Hippocampal formation (tissue), 2 donors: ENCODE data around the gene DDX23.
"Not testable (repeated sequence)": the region's sequence is repeated elsewhere in the genome, so short reads cannot be mapped to it uniquely, and the experiment has no call there.

Source experiments
- DNase-seq, 2 donors: peaks; one replicate each; lab custom pipeline; 2025; lab: John Stamatoyannopoulos, UW

DDX23 gene

GRCh38 chr12:48851883-48852733 is at the start of gene DDX23:
DDX23 (minus strand) TSS chr12:48852163; CDS start chr12:48845782, 6,381 bp downstream.
- peak; percentile 97 to 98 for DNase-seq

GRCh38 chr12:48901278-48901677 is 49.3 kb upstream of the DDX23 start:
- no peak for DNase-seq

- DNase-seq, result no peak
Measured at GRCh38 chr12:48899651-48900050, 47.7 kb upstream of the DDX23 start.

- no peak for DNase-seq
Measured at GRCh38 chr12:48894271-48894670, 42.3 kb upstream of the DDX23 start.

GRCh38 chr12:48890657-48891418 is 38.9 kb upstream of the DDX23 start:
- peak; percentile 73 to 80 for DNase-seq

- DNase-seq, result no peak
Measured at GRCh38 chr12:48889679-48890078, 37.7 kb upstream of the DDX23 start.

- no peak for DNase-seq
Measured at GRCh38 chr12:48883305-48884161, 31.6 kb upstream of the DDX23 start.

- no peak for DNase-seq
Measured at GRCh38 chr12:48882972-48883304, 31.0 kb upstream of the DDX23 start.

- DNase-seq, result no peak
Measured at GRCh38 chr12:48882315-48882687, 30.3 kb upstream of the DDX23 start.

GRCh38 chr12:48881686-48882314 is 29.8 kb upstream of the DDX23 start:
- no peak for DNase-seq

- DNase-seq, result no peak
Measured at GRCh38 chr12:48880647-48881046, 28.7 kb upstream of the DDX23 start.

- DNase-seq, result no peak
Measured at GRCh38 chr12:48878548-48878947, 26.6 kb upstream of the DDX23 start.

GRCh38 chr12:48875944-48876515 is 24.1 kb upstream of the DDX23 start:
- no peak for DNase-seq

- DNase-seq, result not testable (repeated sequence)
Measured at GRCh38 chr12:48873534-48873933, 21.6 kb upstream of the DDX23 start.

- peak in 1 of 2 donors; percentile 47 for DNase-seq
Measured at GRCh38 chr12:48873096-48873495, 21.1 kb upstream of the DDX23 start.

- no peak for DNase-seq
Measured at GRCh38 chr12:48869191-48869590, 17.2 kb upstream of the DDX23 start.

- DNase-seq, result no peak
Measured at GRCh38 chr12:48868451-48868850, 16.5 kb upstream of the DDX23 start.

- no peak for DNase-seq
Measured at GRCh38 chr12:48866052-48866711, 14.2 kb upstream of the DDX23 start.

GRCh38 chr12:48865281-48866051 is 13.5 kb upstream of the DDX23 start, which contains the start of gene RND1:
RND1 (minus strand) TSS chr12:48865870; CDS start chr12:48865767, 103 bp downstream.
- peak; percentile 89 to 92 for DNase-seq

- DNase-seq, result no peak
Measured at GRCh38 chr12:48863291-48863690, 11.3 kb upstream of the DDX23 start.
